CD14-positive monocyte (primary cell): ENCODE measurements around the gene PKP2. TPM values are rescaled to one million over a fixed set of nuclear protein-coding genes. Genes with fewer than 3 reads are reported as not detected.

Source experiments
- DNase-seq, 3 donors: peaks; one replicate each; pipeline ENCODE4 v3.0.0-alpha.2; 2011 to 2022
- H2AFZ ChIP-seq: 2 replicates; pipeline ENCODE4 v1.6.0; 2012; ENCODE audit warnings: mild to moderate bottlenecking, low read depth, low read length, inconsistent platforms; ENCODE audit not compliant: insufficient read depth, poor library complexity, severe bottlenecking
- H3K27ac ChIP-seq, 2 donors: 1 replicate in 1 of 2; 2 replicates in 1 of 2; pipeline ENCODE4 v1.5.1; 2012 to 2013; ENCODE audit warnings: low read length in 2 of 2, control low read depth in 1 of 2, inconsistent platforms in 1 of 2, low read depth in 1 of 2, mild to moderate bottlenecking in 1 of 2
- H3K27me3 ChIP-seq, 2 donors: one replicate each; pipeline versions ENCODE4 v1.6.0 to v1.6.1; 2011 to 2013; ENCODE audit warnings: low read length in 2 of 2; ENCODE audit not compliant: control insufficient read depth in 2 of 2, insufficient read depth in 2 of 2
- H3K36me3 ChIP-seq, 2 donors: replicated peaks in 1 of 2; 1 replicate in 1 of 2; 2 replicates in 1 of 2; pipeline versions ENCODE4 v1.5.1 to v1.6.1; 2012 to 2013; ENCODE audit warnings: low read length in 2 of 2, control low read depth in 1 of 2, inconsistent platforms in 1 of 2, mild to moderate bottlenecking in 1 of 2; ENCODE audit not compliant: insufficient read depth in 2 of 2, control insufficient read depth in 1 of 2
- H3K4me1 ChIP-seq, 2 donors: 1 replicate in 1 of 2; 2 replicates in 1 of 2; pipeline versions ENCODE4 v1.5.1 to v1.6.1; 2012 to 2013; ENCODE audit warnings: low read length in 2 of 2, control low read depth in 1 of 2, inconsistent platforms in 1 of 2, mild to moderate bottlenecking in 1 of 2, moderate library complexity in 1 of 2; ENCODE audit not compliant: insufficient read depth in 2 of 2, control insufficient read depth in 1 of 2
- H3K4me2 ChIP-seq: replicated peaks from 2 replicates; pipeline ENCODE3; 2012; ENCODE audit warnings: low read length, moderate library complexity, mild to moderate bottlenecking; ENCODE audit not compliant: poor library complexity, severe bottlenecking; ENCODE audit errors: extremely low read depth
- H3K4me3 ChIP-seq, 3 experiments: fragments of 200-600 bp in 1 of 3; sonication (generic) in 1 of 3; replicated peaks in 1 of 3; 1 replicate in 2 of 3; 2 replicates in 1 of 3; pipeline ENCODE4 v1.5.1; 2011 to 2013; ENCODE audit warnings: low read length in 3 of 3, mild to moderate bottlenecking in 3 of 3, control low read depth in 2 of 3, low read depth in 2 of 3, inconsistent platforms in 1 of 3, moderate library complexity in 1 of 3
- H3K79me2 ChIP-seq: 2 replicates; pipeline ENCODE4 v1.6.0; 2012; ENCODE audit warnings: mild to moderate bottlenecking, control low read depth, inconsistent platforms, low read length, moderate library complexity; ENCODE audit not compliant: insufficient read depth
- H3K9ac ChIP-seq: 2 replicates; pipeline ENCODE4 v1.6.0; 2017; ENCODE audit warnings: low read length, mild to moderate bottlenecking; ENCODE audit not compliant: insufficient read depth, poor library complexity, severe bottlenecking
- H3K9me3 ChIP-seq, 2 donors: replicated peaks in 1 of 2; 1 replicate in 1 of 2; 2 replicates in 1 of 2; pipeline versions ENCODE4 v1.5.1 to v1.6.1; 2012 to 2013; ENCODE audit warnings: low read length in 2 of 2, control low read depth in 1 of 2; ENCODE audit not compliant: control insufficient read depth in 1 of 2, insufficient read depth in 1 of 2
- H4K20me1 ChIP-seq: 2 replicates; pipeline ENCODE4 v1.6.0; 2012; ENCODE audit warnings: mild to moderate bottlenecking, low read length, control low read depth, moderate library complexity; ENCODE audit not compliant: insufficient read depth
- H3K27ac Mint-ChIP-seq, 7 donors: one replicate each; pipeline ENCODE4 v1.8.0; 2020; ENCODE audit warnings: mild to moderate bottlenecking in 7 of 7, mixed read lengths in 7 of 7, moderate library complexity in 6 of 7, inconsistent platforms in 2 of 7
- H3K27me3 Mint-ChIP-seq, 3 donors: one replicate each; pipeline ENCODE4 v1.8.0; 2021 to 2022; ENCODE audit warnings: low read depth in 3 of 3, mild to moderate bottlenecking in 3 of 3, mixed read lengths in 3 of 3, moderate library complexity in 3 of 3, inconsistent platforms in 1 of 3
- H3K36me3 Mint-ChIP-seq, 2 donors: one replicate each; pipeline ENCODE4 v1.8.0; 2020; ENCODE audit warnings: mixed read lengths in 2 of 2, inconsistent platforms in 1 of 2, mild to moderate bottlenecking in 1 of 2
- H3K4me1 Mint-ChIP-seq: one replicate; pipeline ENCODE4 v1.8.0; 2020; ENCODE audit warnings: mild to moderate bottlenecking, mixed read lengths
- H3K4me3 Mint-ChIP-seq, 2 donors: one replicate each; pipeline ENCODE4 v1.8.0; 2020; ENCODE audit warnings: mild to moderate bottlenecking in 2 of 2, mixed read lengths in 2 of 2, moderate library complexity in 1 of 2
- H3K9me3 Mint-ChIP-seq, 7 donors: one replicate each; pipeline ENCODE4 v1.8.0; 2020 to 2022; ENCODE audit warnings: mixed read lengths in 7 of 7, mild to moderate bottlenecking in 6 of 7, moderate library complexity in 6 of 7, inconsistent platforms in 2 of 7
- CTCF ChIP-seq: fragments of 200-600 bp; IDR thresholded peaks from one replicate; pipeline ENCODE4 v1.8.0; 2022; ENCODE audit warnings: antibody characterized with exemption, mild to moderate bottlenecking
- WGBS: methylation state at CpG from one replicate; pipeline ENCODE4 v1.1.5; 2013; ENCODE audit warnings: missing lambda C conversion rate; ENCODE audit not compliant: insufficient coverage; 5-methylcytosine and 5-hydroxymethylcytosine counted together
- intact Hi-C, 2 donors: fragments of 100-400 bp; cut with micrococcal nuclease; formaldehyde crosslinking; loops; one replicate each; pipeline versions ENCODE4 v1.15.0 to v1.15.1; 2023
- polyA plus RNA-seq, 3 donors: library from polyadenylated mRNA; depleted of rRNA in 1 of 3; unstranded in 2 of 3; stranded (reverse) in 1 of 3; fragments of 300-500 nt in 2 of 3; fragments of >200 nt in 1 of 3; fragmentation: Illumina TruSeq in 2 of 3; gene quantifications; 1 replicate in 2 of 3; 2 replicates in 1 of 3; pipeline ENCODE4 v1.2.3, GENCODE V29; 2012 to 2021

PKP2 gene
- polyA plus RNA-seq, 3 donors, result 0.95 to 3.1 (median 2.9) TPM

GRCh38 chr12:32921397-32921796 is 24.8 kb upstream of the PKP2 start:
- Mint-ChIP-seq H3K9me3 (peaks cover 0 to 2% (median 2%) of the 10 kb centered on the region in 7 donors), H3K4me3 (no peak overlapping the region), H3K4me1 (peaks cover 16% of the 10 kb centered on the region), H3K27ac (peak overlapping the region in 2 of 7 donors; percentile 1 to 11), H3K27me3 (peaks cover 5 to 15% (median 7%) of the 10 kb centered on the region in 3 donors), H3K36me3 (peaks cover 0 to 4% of the 10 kb centered on the region in 2 donors)
- no peaks in the 10 kb centered on the region for H3K36me3 ChIP-seq
- no peak overlapping the region for H3K4me2 ChIP-seq
- H3K79me2 ChIP-seq, result no peaks in the 10 kb centered on the region
- no peaks in the 10 kb centered on the region for H3K9me3 ChIP-seq
- H3K27ac ChIP-seq, result no peak overlapping the region
- no CpG with 5 or more reads among the region's 2 CpGs for WGBS
- no peak overlapping the region for H3K9ac ChIP-seq
- H2AFZ ChIP-seq, result no peak overlapping the region
- intact Hi-C loops, result loop anchor here in 1 of 2 donors (10.0 kb wide), 1 partner anchor 703 kb away; no protein-coding TSS in a partner anchor
- DNase-seq, result no peak
- no peaks in the 10 kb centered on the region for H3K27me3 ChIP-seq
- H4K20me1 ChIP-seq, result no peaks in the 10 kb centered on the region
- no peak overlapping the region for H3K4me3 ChIP-seq
- peaks cover 12 to 17% of the 10 kb centered on the region in 2 donors for H3K4me1 ChIP-seq
- TF ChIP-seq CTCF, result no peak

- intact Hi-C loops, result loop anchor here in 1 of 2 donors (10.0 kb wide), 1 partner anchor 704 kb away; no protein-coding TSS in a partner anchor
- Histone ChIP-seq H3K4me3 (no peak overlapping the region), H3K27ac (peak overlapping the region in 1 of 2 donors; percentile 28), H3K4me1 (peaks cover 12 to 17% of the 10 kb centered on the region in 2 donors), H3K79me2 (no peaks in the 10 kb centered on the region), H4K20me1 (no peaks in the 10 kb centered on the region), H3K9me3 (no peaks in the 10 kb centered on the region), H3K9ac (no peak overlapping the region), H3K27me3 (no peaks in the 10 kb centered on the region), H3K4me2 (peak overlapping the region; percentile 46), H3K36me3 (no peaks in the 10 kb centered on the region), H2AFZ (peak overlapping the region; percentile 70)
- Mint-ChIP-seq H3K9me3 (peaks cover 0 to 5% (median 2%) of the 10 kb centered on the region in 7 donors), H3K36me3 (peaks cover 0 to 4% of the 10 kb centered on the region in 2 donors), H3K27me3 (peaks cover 5 to 12% (median 5%) of the 10 kb centered on the region in 3 donors), H3K4me3 (no peak overlapping the region), H3K27ac (peak overlapping the region; percentile 60 to 92 (median 88)), H3K4me1 (peaks cover 16% of the 10 kb centered on the region)
- no peak for TF ChIP-seq CTCF
- peak in 1 of 3 donors; percentile 14 for DNase-seq
- WGBS, result 33% methylated on average over 1 of the region's 8 CpGs
These were observed 24.0 kb upstream of the PKP2 start for GRCh38 chr12:32920506-32921085.
